ENCODE results near the gene ODC1. TPM values are rescaled to one million over a fixed set of nuclear protein-coding genes. Genes with fewer than 3 reads are reported as not detected.
A peak's percentile ranks its signal among the peaks of the same experiment; 100 is the strongest.

The ODC1 gene
- total RNA-seq, 2 donors from 2014 or later, result 72.0 to 73.5 TPM

DNA sequence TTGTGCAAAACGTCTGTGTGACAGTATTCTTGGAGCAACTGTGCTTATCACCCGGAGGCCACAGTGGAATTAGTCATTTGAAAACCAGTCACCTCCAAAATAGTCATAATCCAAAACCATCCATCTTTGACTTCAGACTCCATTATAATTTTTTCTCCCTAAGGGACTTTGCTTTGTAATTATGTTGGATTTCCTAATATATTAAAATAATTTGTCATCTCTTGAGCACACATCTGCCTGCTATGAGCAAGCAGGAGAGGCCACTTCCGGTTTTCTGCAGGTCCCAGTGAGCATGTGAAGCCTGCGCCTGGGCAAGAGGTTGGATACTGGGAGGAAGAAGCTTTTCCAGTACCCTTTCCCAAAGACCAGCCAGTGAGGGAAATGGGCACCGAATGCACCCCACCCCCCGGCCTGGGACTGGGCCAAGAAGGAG is 57.7 kb downstream of the ODC1 start:
- ATAC-seq (replicated peaks in 1 of 2), result peak in 1 of 2 donors; percentile 43
- H3K36me3 Mint-ChIP-seq (ENCODE audit: insufficient read depth in 2 of 2), result no peaks in the 10 kb centered on the region
- no peak overlapping the region for H3K4me3 Mint-ChIP-seq
- no peak for DNase-seq
- no peak overlapping the region for H3K27ac Mint-ChIP-seq
- no peaks in the 10 kb centered on the region for H3K27me3 Mint-ChIP-seq (ENCODE audit: low read depth)
- H3K4me1 Mint-ChIP-seq (ENCODE audit: low read depth), result peaks cover 24% of the 10 kb centered on the region
- no peaks in the 10 kb centered on the region for H3K9me3 Mint-ChIP-seq

Other genes starting within 250 kb of the ODC1 start
- gene HPCAL1, start 145.4 kb downstream of the ODC1 start, total RNA-seq, result 10 to 100 TPM; 43.9 to 52.0 TPM
- gene NOL10, start 241.6 kb upstream of the ODC1 start, total RNA-seq, result 10 to 100 TPM; 24.6 to 33.1 TPM

All from activated T-cell treated with anti-CD3 and anti-CD28 coated beads, Interleukin-2, amount 50 U/mL, for 72 hours (primary cell).